Caco-2 (cell line): ENCODE data around the gene TXNIP. TPM values are rescaled to one million over a fixed set of nuclear protein-coding genes. Genes with fewer than 3 reads are reported as not detected.

ENCODE experiments used
- BruUV-seq: library from RNA; stranded (reverse); fragments of 400-500 nt; replicated peaks from 2 replicates; lab custom pipeline; 2021; lab: Mats Ljungman, UMichigan
- CTCF ChIA-PET: fragments of 300-600 bp; sonication (Branson Sonifier 250); formaldehyde crosslinking; loops from one replicate; lab custom pipeline; 2022; ENCODE audit warnings: antibody characterized with exemption; lab: Charles Lee
- POLR2A ChIA-PET: fragments of 300-600 bp; sonication (Branson Sonifier 250); formaldehyde crosslinking; loops from one replicate; lab custom pipeline; 2022; ENCODE audit warnings: antibody characterized with exemption; lab: Charles Lee
- DNase-seq, 2 experiments: peaks; one replicate each; pipeline versions ENCODE4 v3.0.0 to v3.0.0-alpha.2; 2020 to 2022
- H3K27me3 ChIP-seq: replicated peaks from 2 replicates; pipeline ENCODE4 v1.6.0; 2011; ENCODE audit warnings: low read length; ENCODE audit not compliant: control insufficient read depth, insufficient read depth
- H3K36me3 ChIP-seq: 2 replicates; pipeline ENCODE4 v1.5.1; 2011; ENCODE audit warnings: low read length; ENCODE audit not compliant: control insufficient read depth, insufficient read depth
- H3K4me1 ChIP-seq: fragments of 250-450 bp; sonication (Bioruptor Pico); 2 replicates; pipeline ENCODE4 v1.5.1; 2020; ENCODE audit warnings: mild to moderate bottlenecking
- H3K4me3 ChIP-seq: 2 replicates; pipeline ENCODE4 v1.5.1; 2011; ENCODE audit warnings: low read depth, mild to moderate bottlenecking, control low read depth, low read length
- H3K9me3 ChIP-seq: fragments of 250-450 bp; sonication (Bioruptor Pico); 2 replicates; pipeline ENCODE4 v1.5.1; 2020; ENCODE audit warnings: mild to moderate bottlenecking, moderate library complexity
- H3K27ac Mint-ChIP-seq: one replicate; pipeline ENCODE4 v1.8.0; 2022; ENCODE audit warnings: mixed read lengths; ENCODE audit not compliant: unreplicated experiment
- H3K27me3 Mint-ChIP-seq: one replicate; pipeline ENCODE4 v1.8.0; 2022; ENCODE audit warnings: mixed read lengths; ENCODE audit not compliant: insufficient read depth, unreplicated experiment
- H3K36me3 Mint-ChIP-seq: one replicate; pipeline ENCODE4 v1.8.0; 2022; ENCODE audit warnings: mild to moderate bottlenecking, mixed read lengths; ENCODE audit not compliant: insufficient read depth, unreplicated experiment
- H3K4me1 Mint-ChIP-seq: one replicate; pipeline ENCODE4 v1.8.0; 2022; ENCODE audit warnings: low read depth, mixed read lengths; ENCODE audit not compliant: unreplicated experiment
- H3K4me3 Mint-ChIP-seq: one replicate; pipeline ENCODE4 v1.8.0; 2022; ENCODE audit warnings: mild to moderate bottlenecking, moderate library complexity, mixed read lengths; ENCODE audit not compliant: unreplicated experiment
- H3K9me3 Mint-ChIP-seq: one replicate; pipeline ENCODE4 v1.8.0; 2022; ENCODE audit warnings: mixed read lengths; ENCODE audit not compliant: unreplicated experiment
- intact Hi-C: fragments of 100-400 bp; cut with micrococcal nuclease; formaldehyde crosslinking; loops from one replicate; pipeline ENCODE4 v1.10.0; 2022; ENCODE audit not compliant: unreplicated experiment
- total RNA-seq: library from RNA; stranded (reverse); gene quantifications from 2 replicates; pipeline ENCODE4 v1.2.3, GENCODE V29; 2022
- TF ChIP-seq, protein P1 (sequence below), 2 experiments: fragments of 200-600 bp in 1 of 2; IDR thresholded peaks; 1 replicate in 1 of 2; 2 replicates in 1 of 2; pipeline versions ENCODE4 v1.5.1 to v1.8.0; 2011 to 2022; ENCODE audit warnings: antibody characterized with exemption in 1 of 2, control low read depth in 1 of 2, inconsistent platforms in 1 of 2, low read depth in 1 of 2, low read length in 1 of 2, mild to moderate bottlenecking in 1 of 2, moderate library complexity in 1 of 2; ENCODE audit not compliant: insufficient read depth in 1 of 2, severe bottlenecking in 1 of 2, unreplicated experiment in 1 of 2

The TXNIP gene
- total RNA-seq, 1 experiment from 2014 or later: 27.5 TPM

DNA sequence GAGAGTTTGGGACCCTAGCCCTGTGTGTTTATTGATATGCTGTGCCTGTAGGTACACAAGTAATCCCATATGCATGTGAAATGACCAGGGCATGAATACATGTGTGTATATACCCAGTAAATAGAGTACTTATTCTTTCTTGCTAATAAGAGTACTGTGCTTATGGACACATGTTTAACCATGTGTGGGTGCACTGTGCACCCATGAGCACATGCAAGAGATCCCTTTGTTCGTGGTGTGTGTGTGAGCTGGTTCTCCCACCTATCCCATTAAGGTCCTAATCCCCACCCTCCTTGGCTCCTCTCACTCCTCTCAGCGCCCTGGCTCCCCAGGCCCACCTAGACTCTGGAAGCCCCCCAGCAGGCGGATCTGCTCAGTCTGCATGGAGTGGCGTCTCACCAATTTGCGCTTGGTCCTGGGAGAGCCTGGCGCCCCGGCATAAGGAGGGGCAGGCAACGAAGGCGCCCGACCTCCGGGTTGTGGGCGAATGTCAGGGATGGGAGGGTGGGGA is 36.4 kb downstream of the TXNIP start:
- Mint-ChIP-seq H3K4me1 (peaks cover 29% of the 10 kb centered on the region), H3K9me3 (no peaks in the 10 kb centered on the region), H3K4me3 (no peak overlapping the region), H3K27ac (no peak overlapping the region), H3K36me3 (no peaks in the 10 kb centered on the region), H3K27me3 (peaks cover 15% of the 10 kb centered on the region)
- no peak for DNase-seq
- Histone ChIP-seq H3K36me3 (no peaks in the 10 kb centered on the region), H3K27me3 (no peaks in the 10 kb centered on the region; the same call in 1 of the 2 replicates), H3K4me1 (peaks cover 28% of the 10 kb centered on the region), H3K9me3 (no peaks in the 10 kb centered on the region), H3K4me3 (peak overlapping the region; percentile 40; the same call in 1 of the 2 replicates)
- POLR2A ChIA-PET: no interaction called here
- CTCF ChIA-PET: interaction anchor here (0.8 kb wide), 1 partner anchor 41 kb away, joined by 3 read pairs; no protein-coding TSS in a partner anchor
- TF ChIP-seq, protein P1, sequence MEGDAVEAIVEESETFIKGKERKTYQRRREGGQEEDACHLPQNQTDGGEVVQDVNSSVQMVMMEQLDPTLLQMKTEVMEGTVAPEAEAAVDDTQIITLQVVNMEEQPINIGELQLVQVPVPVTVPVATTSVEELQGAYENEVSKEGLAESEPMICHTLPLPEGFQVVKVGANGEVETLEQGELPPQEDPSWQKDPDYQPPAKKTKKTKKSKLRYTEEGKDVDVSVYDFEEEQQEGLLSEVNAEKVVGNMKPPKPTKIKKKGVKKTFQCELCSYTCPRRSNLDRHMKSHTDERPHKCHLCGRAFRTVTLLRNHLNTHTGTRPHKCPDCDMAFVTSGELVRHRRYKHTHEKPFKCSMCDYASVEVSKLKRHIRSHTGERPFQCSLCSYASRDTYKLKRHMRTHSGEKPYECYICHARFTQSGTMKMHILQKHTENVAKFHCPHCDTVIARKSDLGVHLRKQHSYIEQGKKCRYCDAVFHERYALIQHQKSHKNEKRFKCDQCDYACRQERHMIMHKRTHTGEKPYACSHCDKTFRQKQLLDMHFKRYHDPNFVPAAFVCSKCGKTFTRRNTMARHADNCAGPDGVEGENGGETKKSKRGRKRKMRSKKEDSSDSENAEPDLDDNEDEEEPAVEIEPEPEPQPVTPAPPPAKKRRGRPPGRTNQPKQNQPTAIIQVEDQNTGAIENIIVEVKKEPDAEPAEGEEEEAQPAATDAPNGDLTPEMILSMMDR (IDR thresholded peaks at IDR 0.05; ENCODE audit: insufficient read depth in 1 of 2, low read depth in 1 of 2, low read length in 1 of 2, severe bottlenecking in 1 of 2, unreplicated experiment in 1 of 2): no peak
- intact Hi-C loops: loop anchor here (2.0 to 5.0 kb wide), 3 partner anchors 52 to 77 kb away; no protein-coding TSS in a partner anchor
- no TSS peak for BruUV-seq

DNA sequence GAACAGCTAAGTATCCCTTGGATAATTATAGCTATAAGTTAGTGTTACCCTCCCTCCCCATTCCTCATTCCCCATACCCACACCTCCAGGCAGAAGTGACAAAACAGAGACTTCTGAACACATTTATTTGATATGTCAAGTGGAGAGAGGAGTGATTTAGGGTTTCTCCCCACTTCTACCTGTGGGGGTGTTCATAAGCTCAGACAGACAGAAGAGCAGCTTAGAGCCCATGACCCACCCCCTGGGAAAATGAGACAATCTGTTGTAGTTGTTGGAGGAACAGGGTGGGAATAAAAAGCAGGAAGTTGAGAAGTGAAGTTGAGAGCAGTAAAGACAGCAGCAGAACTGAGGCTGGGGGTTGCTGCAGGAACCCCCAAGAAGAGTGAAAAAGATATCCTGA is 37.0 kb downstream of the TXNIP start:
- CTCF ChIA-PET: no interaction called here
- intact Hi-C loops: no loop called here
- H3K36me3 Mint-ChIP-seq: no peaks in the 10 kb centered on the region
- no peaks in the 10 kb centered on the region for H3K9me3 Mint-ChIP-seq
- H3K27me3 Mint-ChIP-seq: peaks cover 15% of the 10 kb centered on the region
- H3K27me3 ChIP-seq: no peaks in the 10 kb centered on the region; the same call in 1 of the 2 replicates
- no TSS peak for BruUV-seq
- H3K36me3 ChIP-seq: no peaks in the 10 kb centered on the region
- H3K4me1 ChIP-seq: peaks cover 35% of the 10 kb centered on the region
- DNase-seq: no peak
- peaks cover 29% of the 10 kb centered on the region for H3K4me1 Mint-ChIP-seq
- no peaks in the 10 kb centered on the region for H3K9me3 ChIP-seq
- H3K4me3 Mint-ChIP-seq: peak overlapping the region; percentile 14
- no peak overlapping the region for H3K4me3 ChIP-seq
- no peak overlapping the region for H3K27ac Mint-ChIP-seq
- POLR2A ChIA-PET: interaction anchor here (2.4 kb wide), 1 partner anchor 32 kb away, joined by 14 read pairs; the partner anchor contains the start of gene RBM8A
- TF ChIP-seq, protein P1 (IDR thresholded peaks at IDR 0.05; ENCODE audit: insufficient read depth in 1 of 2, low read depth in 1 of 2, low read length in 1 of 2, severe bottlenecking in 1 of 2, unreplicated experiment in 1 of 2): no peak

DNA sequence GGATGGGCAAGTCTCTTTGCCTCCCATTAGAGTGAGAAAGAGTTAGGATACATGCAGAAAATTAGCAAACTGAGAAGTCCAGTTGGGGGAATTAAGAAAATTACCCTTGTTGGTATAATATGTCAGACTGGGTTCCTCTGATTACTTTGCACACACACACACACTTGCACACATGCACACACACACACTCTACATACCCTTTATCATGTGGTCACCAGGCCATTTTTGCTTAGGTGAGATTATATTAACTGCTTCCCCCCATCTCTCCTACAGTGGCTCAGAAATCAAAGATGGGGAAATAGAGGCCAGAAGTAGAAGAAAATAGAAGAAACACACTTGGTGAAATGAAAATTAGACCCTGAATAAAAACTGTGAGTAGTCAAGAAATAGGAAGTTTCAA is 37.6 kb downstream of the TXNIP start:
- peaks cover 29% of the 10 kb centered on the region for H3K4me1 Mint-ChIP-seq

More for the DNA sequence above, 37.6 kb downstream of the TXNIP start:
- Histone ChIP-seq H3K9me3 (no peaks in the 10 kb centered on the region), H3K36me3 (no peaks in the 10 kb centered on the region), H3K4me1 (peaks cover 31% of the 10 kb centered on the region), H3K27me3 (no peaks in the 10 kb centered on the region; the same call in 1 of the 2 replicates), H3K4me3 (no peak overlapping the region)
- BruUV-seq: no TSS peak
- intact Hi-C loops: no loop called here
- TF ChIP-seq, protein P1 (IDR thresholded peaks at IDR 0.05; ENCODE audit: insufficient read depth in 1 of 2, low read depth in 1 of 2, low read length in 1 of 2, severe bottlenecking in 1 of 2, unreplicated experiment in 1 of 2): no peak
- DNase-seq: no peak
- peaks cover 15% of the 10 kb centered on the region for H3K27me3 Mint-ChIP-seq
- no peaks in the 10 kb centered on the region for H3K36me3 Mint-ChIP-seq
- H3K4me3 Mint-ChIP-seq: no peak overlapping the region
- no peak overlapping the region for H3K27ac Mint-ChIP-seq
- POLR2A ChIA-PET: interaction anchor here (1.1 to 2.4 kb wide), 3 partner anchors 32 to 99 kb away, joined by 3 to 14 read pairs (median 7); partner anchors contain the start of genes PIAS3 and RBM8A
- CTCF ChIA-PET: interaction anchor here (0.6 to 2.1 kb wide), 5 partner anchors 11 to 79 kb away, joined by 3 to 15 read pairs (median 3); partner anchors contain the start of gene RBM8A
- no peaks in the 10 kb centered on the region for H3K9me3 Mint-ChIP-seq
